GM19239 (cell line): ENCODE data around the gene ABLIM2.

Source experiments
- DNase-seq: peaks from one replicate; pipeline ENCODE4 v3.0.0; 2011; ENCODE audit warnings: low spot score; ENCODE audit not compliant: insufficient read length
- FAIRE-seq: peaks from 2 replicates; lab custom pipeline; 2011; peaks lifted over from hg19 to GRCh38; lab: Jason Lieb, UNC

The ABLIM2 gene

GRCh38 chr4:8194306-8195242, 36.0 kb upstream of the ABLIM2 start:
- DNase-seq (no peak), FAIRE-seq (no peak)

GRCh38 chr4:8192748-8193738, 34.4 kb upstream of the ABLIM2 start:
- DNase-seq (peak; percentile 74), FAIRE-seq (peak; percentile 91)

- peak; percentile 94 for FAIRE-seq
- DNase-seq: no peak
Measured at GRCh38 chr4:8191136-8191747, 32.6 kb upstream of the ABLIM2 start.

GRCh38 chr4:8189551-8190466, 31.2 kb upstream of the ABLIM2 start:
- no peak for FAIRE-seq

GRCh38 chr4:8188743-8189550, 30.3 kb upstream of the ABLIM2 start:
- DNase-seq (no peak), FAIRE-seq (no peak)

More at GRCh38 chr4:8189551-8190466, 31.2 kb upstream of the ABLIM2 start:
- DNase-seq: no peak

- DNase-seq: no peak
- no peak for FAIRE-seq
Measured at GRCh38 chr4:8188085-8188484, 29.5 kb upstream of the ABLIM2 start.

- DNase-seq (no peak), FAIRE-seq (no peak)
Measured at GRCh38 chr4:8185930-8186329, 27.3 kb upstream of the ABLIM2 start.

- no peak for FAIRE-seq
- DNase-seq: no peak
Measured at GRCh38 chr4:8185295-8185694, 26.7 kb upstream of the ABLIM2 start.

GRCh38 chr4:8184061-8184460, 25.4 kb upstream of the ABLIM2 start:
- DNase-seq: no peak
- FAIRE-seq: no peak

- no peak for FAIRE-seq
- DNase-seq: no peak
Measured at GRCh38 chr4:8182858-8183725, 24.5 kb upstream of the ABLIM2 start.

GRCh38 chr4:8182294-8182693, 23.7 kb upstream of the ABLIM2 start:
- DNase-seq: no peak

GRCh38 chr4:8181844-8182243, 23.2 kb upstream of the ABLIM2 start:
- no peak for DNase-seq
- FAIRE-seq: no peak

More at GRCh38 chr4:8182294-8182693, 23.7 kb upstream of the ABLIM2 start:
- no peak for FAIRE-seq

GRCh38 chr4:8181119-8181518, 22.5 kb upstream of the ABLIM2 start:
- DNase-seq (no peak), FAIRE-seq (no peak)

GRCh38 chr4:8180310-8181093, 21.9 kb upstream of the ABLIM2 start:
- FAIRE-seq: no peak
- no peak for DNase-seq

- FAIRE-seq (no peak), DNase-seq (no peak)
Measured at GRCh38 chr4:8179771-8180170, 21.2 kb upstream of the ABLIM2 start.

- FAIRE-seq: no peak
- DNase-seq: no peak
Measured at GRCh38 chr4:8179074-8179473, 20.5 kb upstream of the ABLIM2 start.

GRCh38 chr4:8177956-8178355, 19.3 kb upstream of the ABLIM2 start:
- DNase-seq (no peak), FAIRE-seq (no peak)
